ENCODE measurements around the gene NFIX.

The NFIX gene

DNA sequence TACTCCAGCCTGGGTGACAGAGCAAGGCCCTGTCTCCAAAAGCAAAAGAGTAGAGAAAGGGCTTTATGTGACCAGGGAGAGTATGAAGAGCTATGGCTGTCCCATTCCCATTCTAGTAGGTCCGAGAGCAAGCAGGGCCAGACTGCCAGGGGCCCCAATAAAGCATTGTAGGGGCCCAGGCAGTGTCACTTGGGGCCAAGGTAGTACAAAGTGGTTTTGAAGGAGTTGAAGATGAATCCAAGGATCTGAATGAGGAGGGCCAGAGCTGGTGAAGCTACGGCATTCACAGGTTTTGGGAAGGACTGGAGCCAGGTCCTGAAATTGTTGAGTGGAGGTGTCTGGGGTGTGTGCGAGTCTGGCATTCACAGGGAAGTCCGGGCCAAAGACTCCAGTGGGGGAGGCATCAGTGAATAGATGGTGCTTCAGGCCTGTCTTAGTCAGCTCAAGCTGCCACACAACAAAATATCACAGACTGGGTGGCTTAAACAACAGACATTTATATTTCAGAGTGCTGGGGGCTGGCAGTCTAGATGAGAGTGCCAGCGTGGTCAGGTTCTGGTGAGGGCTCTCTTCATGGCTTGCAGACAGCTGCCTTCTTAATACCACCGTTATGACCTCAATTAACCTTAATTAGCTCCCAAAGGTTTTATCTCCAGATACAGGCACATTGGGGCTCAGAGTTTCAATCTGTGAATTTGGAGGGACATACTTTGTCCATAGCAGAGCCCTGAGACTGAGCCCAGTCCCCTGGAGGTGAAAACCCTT is 132.7 kb downstream of the NFIX start:
- DNase-seq (ENCODE audit: low read depth in 2 of 2): no peak

DNA sequence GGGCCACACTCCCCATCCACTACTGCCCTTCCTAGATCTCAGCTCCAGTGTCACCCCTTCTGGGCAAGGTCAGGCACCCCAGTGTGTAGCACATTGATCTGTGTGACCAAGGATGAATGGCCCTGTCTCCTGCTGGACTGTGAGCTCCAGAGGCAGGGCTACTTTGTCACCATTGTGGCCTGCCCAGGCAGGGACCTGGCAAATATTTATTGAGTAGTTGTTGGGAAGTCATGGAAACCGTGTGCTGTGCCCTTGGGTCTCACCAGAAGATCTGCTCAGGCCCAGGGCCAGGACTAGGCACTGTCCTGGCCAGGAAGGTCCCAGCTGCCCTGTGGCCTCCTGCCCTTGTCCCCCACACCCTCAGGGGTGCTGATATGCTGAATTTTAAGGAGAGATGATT is 133.3 kb downstream of the NFIX start:
- no peak for DNase-seq (ENCODE audit: low read depth in 2 of 2)

- DNase-seq (ENCODE audit: low read depth in 2 of 2): no peak
Measured at GRCh38 chr19:13129384-13129783, 134.1 kb downstream of the NFIX start.

- no peak for DNase-seq (ENCODE audit: low read depth in 2 of 2)
Measured at GRCh38 chr19:13130886-13131490, 135.7 kb downstream of the NFIX start.

- DNase-seq (ENCODE audit: low read depth in 2 of 2): no peak
Measured at GRCh38 chr19:13132471-13133180, 137.4 kb downstream of the NFIX start.

- DNase-seq (ENCODE audit: low read depth in 2 of 2): no peak
Measured at GRCh38 chr19:13133241-13133870, 138.1 kb downstream of the NFIX start.

- DNase-seq (ENCODE audit: low read depth in 2 of 2): no peak
Measured at GRCh38 chr19:13134626-13135025, 139.4 kb downstream of the NFIX start.

DNA sequence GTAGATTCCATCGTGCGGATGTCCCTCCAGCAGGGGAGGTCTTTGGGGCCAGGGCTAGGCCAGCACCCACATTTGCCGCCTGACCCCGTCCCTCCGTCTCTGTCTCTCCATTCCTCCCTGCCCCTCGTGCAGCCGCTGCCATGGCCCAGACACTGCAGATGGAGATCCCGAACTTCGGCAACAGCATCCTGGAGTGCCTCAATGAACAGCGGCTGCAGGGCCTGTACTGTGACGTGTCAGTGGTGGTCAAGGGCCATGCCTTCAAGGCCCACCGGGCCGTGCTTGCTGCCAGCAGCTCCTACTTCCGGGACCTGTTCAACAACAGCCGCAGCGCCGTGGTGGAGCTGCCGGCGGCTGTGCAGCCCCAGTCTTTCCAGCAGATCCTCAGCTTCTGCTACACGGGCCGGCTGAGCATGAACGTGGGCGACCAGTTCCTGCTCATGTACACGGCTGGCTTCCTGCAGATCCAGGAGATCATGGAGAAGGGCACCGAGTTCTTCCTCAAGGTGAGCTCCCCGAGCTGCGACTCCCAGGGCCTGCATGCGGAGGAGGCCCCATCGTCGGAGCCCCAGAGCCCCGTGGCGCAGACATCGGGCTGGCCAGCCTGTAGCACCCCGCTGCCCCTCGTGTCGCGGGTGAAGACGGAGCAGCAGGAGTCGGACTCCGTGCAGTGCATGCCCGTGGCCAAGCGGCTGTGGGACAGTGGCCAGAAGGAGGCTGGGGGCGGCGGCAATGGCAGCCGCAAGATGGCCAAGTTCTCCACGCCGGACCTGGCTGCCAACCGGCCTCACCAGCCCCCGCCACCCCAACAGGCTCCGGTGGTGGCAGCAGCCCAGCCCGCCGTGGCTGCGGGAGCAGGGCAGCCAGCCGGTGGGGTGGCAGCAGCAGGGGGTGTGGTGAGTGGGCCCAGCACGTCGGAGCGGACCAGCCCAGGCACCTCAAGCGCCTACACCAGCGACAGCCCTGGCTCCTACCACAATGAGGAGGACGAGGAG is 140.1 kb downstream of the NFIX start:
- no peak for DNase-seq (ENCODE audit: low read depth in 2 of 2)

DNA sequence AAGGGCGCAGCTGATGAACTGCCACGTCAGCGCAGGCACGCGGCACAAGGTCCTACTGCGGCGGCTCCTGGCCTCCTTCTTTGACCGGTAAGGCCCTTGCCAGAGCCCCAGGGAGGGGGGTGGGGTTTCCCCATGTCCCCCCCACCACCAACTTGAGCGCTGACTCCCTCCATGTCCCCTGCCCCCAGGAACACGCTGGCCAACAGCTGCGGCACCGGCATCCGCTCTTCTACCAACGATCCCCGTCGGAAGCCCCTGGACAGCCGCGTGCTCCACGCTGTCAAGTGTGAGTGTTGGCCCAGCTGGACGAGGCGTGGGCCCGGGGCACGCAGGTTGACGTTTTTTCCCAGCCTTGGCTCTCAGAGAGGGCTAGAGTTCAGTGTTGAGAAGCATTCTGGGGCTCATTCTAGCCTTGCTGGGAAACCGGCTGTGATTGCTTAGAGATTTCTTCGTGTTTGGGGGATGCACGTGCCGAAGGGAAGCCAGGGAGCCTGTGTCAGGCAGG is 142.1 kb downstream of the NFIX start:
- DNase-seq (ENCODE audit: low read depth in 2 of 2): no peak

DNA sequence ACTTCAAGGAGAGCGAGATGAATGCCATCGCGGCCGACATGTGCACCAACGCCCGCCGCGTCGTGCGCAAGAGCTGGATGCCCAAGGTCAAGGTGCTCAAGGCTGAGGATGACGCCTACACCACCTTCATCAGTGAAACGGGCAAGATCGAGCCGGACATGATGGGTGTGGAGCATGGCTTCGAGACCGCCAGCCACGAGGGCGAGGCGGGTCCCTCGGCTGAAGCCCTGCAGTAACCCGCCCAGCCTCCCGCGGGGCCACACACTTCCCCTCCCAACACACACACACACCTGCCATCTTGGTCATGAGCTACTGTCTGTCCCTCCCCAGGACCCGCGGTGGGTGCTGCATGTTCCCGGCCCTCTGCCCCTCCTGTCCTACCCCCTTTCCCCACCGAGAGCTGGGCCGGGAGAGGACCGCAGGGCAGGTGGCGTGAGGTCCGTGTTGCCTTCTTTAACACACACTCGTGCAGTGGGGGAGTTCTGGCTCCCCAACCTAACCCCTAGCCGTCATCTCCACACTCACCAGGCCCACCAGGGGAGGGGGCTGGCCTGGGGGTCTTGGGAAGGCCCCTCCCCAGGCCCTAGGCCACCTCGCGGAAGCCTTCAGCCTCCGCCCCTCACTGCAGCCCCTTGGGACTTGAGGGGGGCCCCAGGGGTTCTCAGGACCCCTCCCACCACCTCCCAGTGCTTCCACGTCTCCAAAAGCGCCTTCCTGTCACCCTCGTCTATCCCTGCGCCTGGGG is 143.1 kb downstream of the NFIX start:
- no peak for DNase-seq (ENCODE audit: low read depth in 2 of 2)

DNA sequence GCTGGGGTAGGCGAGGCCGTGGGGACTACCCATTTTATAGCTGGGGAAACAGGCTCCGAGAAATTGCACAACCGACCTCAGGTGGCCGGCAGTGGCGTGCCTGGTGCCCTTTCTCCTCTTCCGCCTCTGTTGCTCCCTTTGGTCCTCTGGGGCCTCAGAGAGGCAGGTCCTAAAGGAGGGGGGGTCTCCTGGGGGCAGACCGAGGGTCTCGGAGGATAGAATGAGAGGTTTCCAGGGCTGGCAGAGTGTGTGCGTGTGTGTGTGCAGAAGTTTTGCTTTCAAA is 143.6 kb downstream of the NFIX start:
- no peak for DNase-seq (ENCODE audit: low read depth in 2 of 2)

GRCh38 chr19:13139633-13140311 is 144.5 kb downstream of the NFIX start:
- no peak for DNase-seq (ENCODE audit: low read depth in 2 of 2)

GRCh38 chr19:13146763-13147563 is 151.7 kb downstream of the NFIX start:
- no peak for DNase-seq (ENCODE audit: low read depth in 2 of 2)

Data from stimulated activated CD8-positive, alpha-beta memory T cell treated with anti-CD3 and anti-CD28 coated beads, Interleukin-7, amount 100 ng/mL, for 1 hour (primary cell).